Mucosa of stomach (tissue), 1 donor: ENCODE measurements around the gene NDST1.

Experiments used
- H3K27me3 ChIP-seq: one replicate; pipeline ENCODE4 v1.7.0; 2013; ENCODE audit warnings: mild to moderate bottlenecking, low read length; ENCODE audit not compliant: control insufficient read depth, insufficient read depth
- H3K36me3 ChIP-seq: one replicate; pipeline ENCODE4 v1.7.0; 2013; ENCODE audit warnings: low read length; ENCODE audit not compliant: control insufficient read depth, insufficient read depth
- H3K4me1 ChIP-seq: one replicate; pipeline ENCODE4 v1.7.0; 2013; ENCODE audit warnings: mild to moderate bottlenecking, low read length; ENCODE audit not compliant: control insufficient read depth, insufficient read depth
- H3K4me3 ChIP-seq: one replicate; pipeline ENCODE4 v1.7.0; 2013; ENCODE audit warnings: low read length
- H3K9ac ChIP-seq: one replicate; pipeline ENCODE4 v1.7.0; 2013; ENCODE audit warnings: mild to moderate bottlenecking, low read length, moderate library complexity
- H3K9me3 ChIP-seq: one replicate; pipeline ENCODE4 v1.7.0; 2013; ENCODE audit warnings: mild to moderate bottlenecking, low read length, moderate library complexity; ENCODE audit not compliant: control insufficient read depth
- donor health status: Pancreatic carcinoma.

NDST1 gene

GRCh38 chr5:150532151-150532550 is 24.2 kb downstream of the NDST1 start:
- Histone ChIP-seq H3K27me3 (no peaks in the 10 kb centered on the region), H3K36me3 (no peaks in the 10 kb centered on the region), H3K9ac (no peak overlapping the region), H3K4me1 (no peaks in the 10 kb centered on the region), H3K4me3 (no peak overlapping the region), H3K9me3 (no peaks in the 10 kb centered on the region)

- Histone ChIP-seq H3K4me3 (no peak overlapping the region), H3K36me3 (no peaks in the 10 kb centered on the region), H3K4me1 (no peaks in the 10 kb centered on the region), H3K9me3 (no peaks in the 10 kb centered on the region), H3K9ac (no peak overlapping the region), H3K27me3 (no peaks in the 10 kb centered on the region)
Observed at GRCh38 chr5:150532996-150533395, 25.1 kb downstream of the NDST1 start.

GRCh38 chr5:150534811-150535210 is 26.9 kb downstream of the NDST1 start:
- no peaks in the 10 kb centered on the region for H3K27me3 ChIP-seq
- no peak overlapping the region for H3K9ac ChIP-seq
- H3K9me3 ChIP-seq = no peaks in the 10 kb centered on the region
- H3K4me1 ChIP-seq = no peaks in the 10 kb centered on the region
- no peaks in the 10 kb centered on the region for H3K36me3 ChIP-seq
- no peak overlapping the region for H3K4me3 ChIP-seq

- Histone ChIP-seq H3K36me3 (no peaks in the 10 kb centered on the region), H3K4me3 (no peak overlapping the region), H3K4me1 (no peaks in the 10 kb centered on the region), H3K27me3 (no peaks in the 10 kb centered on the region), H3K9me3 (no peaks in the 10 kb centered on the region), H3K9ac (no peak overlapping the region)
Observed at GRCh38 chr5:150535611-150536010, 27.7 kb downstream of the NDST1 start.

- no peaks in the 10 kb centered on the region for H3K9me3 ChIP-seq
- no peaks in the 10 kb centered on the region for H3K27me3 ChIP-seq
- H3K4me1 ChIP-seq = peaks cover 19% of the 10 kb centered on the region
- no peak overlapping the region for H3K4me3 ChIP-seq
- H3K9ac ChIP-seq = no peak overlapping the region
- H3K36me3 ChIP-seq = no peaks in the 10 kb centered on the region
Observed at GRCh38 chr5:150538007-150538917, 30.3 kb downstream of the NDST1 start.

- no peaks in the 10 kb centered on the region for H3K36me3 ChIP-seq
- H3K9ac ChIP-seq = no peak overlapping the region
- no peaks in the 10 kb centered on the region for H3K9me3 ChIP-seq
- H3K4me3 ChIP-seq = no peak overlapping the region
- peaks cover 19% of the 10 kb centered on the region for H3K4me1 ChIP-seq
- H3K27me3 ChIP-seq = no peaks in the 10 kb centered on the region
Observed at GRCh38 chr5:150539206-150539605, 31.3 kb downstream of the NDST1 start.

GRCh38 chr5:150540042-150540441 is 32.1 kb downstream of the NDST1 start:
- H3K4me1 ChIP-seq = peaks cover 19% of the 10 kb centered on the region
- H3K36me3 ChIP-seq = no peaks in the 10 kb centered on the region
- H3K4me3 ChIP-seq = no peak overlapping the region
- no peaks in the 10 kb centered on the region for H3K9me3 ChIP-seq
- H3K27me3 ChIP-seq = no peaks in the 10 kb centered on the region
- H3K9ac ChIP-seq = no peak overlapping the region

- H3K27me3 ChIP-seq = no peaks in the 10 kb centered on the region
- no peak overlapping the region for H3K9ac ChIP-seq
- peaks cover 19% of the 10 kb centered on the region for H3K4me1 ChIP-seq
- H3K4me3 ChIP-seq = no peak overlapping the region
- no peaks in the 10 kb centered on the region for H3K9me3 ChIP-seq
- no peaks in the 10 kb centered on the region for H3K36me3 ChIP-seq
Observed at GRCh38 chr5:150540615-150541396, 32.9 kb downstream of the NDST1 start.

- Histone ChIP-seq H3K4me3 (no peak overlapping the region), H3K4me1 (peaks cover 19% of the 10 kb centered on the region), H3K9me3 (no peaks in the 10 kb centered on the region), H3K27me3 (no peaks in the 10 kb centered on the region), H3K36me3 (no peaks in the 10 kb centered on the region), H3K9ac (no peak overlapping the region)
Observed at GRCh38 chr5:150541397-150541675, 33.4 kb downstream of the NDST1 start.

- H3K9ac ChIP-seq = no peak overlapping the region
- no peak overlapping the region for H3K4me3 ChIP-seq
- H3K27me3 ChIP-seq = no peaks in the 10 kb centered on the region
- H3K36me3 ChIP-seq = no peaks in the 10 kb centered on the region
- H3K4me1 ChIP-seq = peaks cover 19% of the 10 kb centered on the region
- no peaks in the 10 kb centered on the region for H3K9me3 ChIP-seq
Observed at GRCh38 chr5:150541895-150542294, 34.0 kb downstream of the NDST1 start.

GRCh38 chr5:150542933-150543445 is 35.1 kb downstream of the NDST1 start:
- no peak overlapping the region for H3K4me3 ChIP-seq
- H3K36me3 ChIP-seq = no peaks in the 10 kb centered on the region
- H3K27me3 ChIP-seq = no peaks in the 10 kb centered on the region
- H3K9ac ChIP-seq = no peak overlapping the region
- H3K9me3 ChIP-seq = no peaks in the 10 kb centered on the region
- H3K4me1 ChIP-seq = peaks cover 19% of the 10 kb centered on the region

- H3K4me3 ChIP-seq = no peak overlapping the region
- peaks cover 19% of the 10 kb centered on the region for H3K4me1 ChIP-seq
- no peaks in the 10 kb centered on the region for H3K9me3 ChIP-seq
- no peaks in the 10 kb centered on the region for H3K27me3 ChIP-seq
- H3K36me3 ChIP-seq = no peaks in the 10 kb centered on the region
- H3K9ac ChIP-seq = no peak overlapping the region
Observed at GRCh38 chr5:150544611-150545219, 36.8 kb downstream of the NDST1 start.
